C4-2B (cell line): ENCODE data around the gene CITED4.

Experiments
- H3K27ac ChIP-seq: fragments of 450-650 bp; 2 replicates; pipeline ENCODE4 v1.5.1; 2017
- CTCF ChIP-seq: fragments of 450-650 bp; conservative IDR thresholded peaks from 2 replicates; pipeline ENCODE4 v1.5.1; 2017; ENCODE audit warnings: mild to moderate bottlenecking
- ZFX ChIP-seq: fragments of 450-650 bp; IDR thresholded peaks from 2 replicates; pipeline ENCODE4 v1.6.1; 2017

The CITED4 gene

GRCh38 chr1:40838045-40838979 is 23.9 kb downstream of the CITED4 start:
- TF ChIP-seq ZFX (no peak), CTCF (no peak)
- H3K27ac ChIP-seq = no peak overlapping the region

- TF ChIP-seq ZFX (no peak), CTCF (no peak)
- no peak overlapping the region for H3K27ac ChIP-seq
Observed at GRCh38 chr1:40837601-40838000, 24.6 kb downstream of the CITED4 start.

GRCh38 chr1:40836283-40836682 is 25.9 kb downstream of the CITED4 start:
- TF ChIP-seq ZFX (no peak), CTCF (no peak)
- H3K27ac ChIP-seq = no peak overlapping the region

GRCh38 chr1:40834968-40835545 is 27.1 kb downstream of the CITED4 start:
- H3K27ac ChIP-seq = no peak overlapping the region
- TF ChIP-seq CTCF = no peak
- no peak for TF ChIP-seq ZFX

- H3K27ac ChIP-seq = no peak overlapping the region
- TF ChIP-seq CTCF (no peak), ZFX (no peak)
Observed at GRCh38 chr1:40833979-40834378, 28.2 kb downstream of the CITED4 start.

GRCh38 chr1:40831001-40831732 is 31.0 kb downstream of the CITED4 start:
- H3K27ac ChIP-seq = no peak overlapping the region
- TF ChIP-seq CTCF = no peak
- TF ChIP-seq ZFX = no peak
